OCI-LY3 (cell line): ENCODE measurements around the gene FNDC4.

Experiments used
- H2AFZ ChIP-seq: fragments of 200-600, 300-600 bp; shearing (Covaris generic); 2 replicates; pipeline ENCODE4 v1.6.0; 2014; ENCODE audit warnings: antibody characterized with exemption, low read depth, low read length
- H3K27ac ChIP-seq: fragments of 200-600, 300-600 bp; sonication (generic); 2 replicates; pipeline ENCODE4 v1.5.1; 2014; ENCODE audit warnings: mild to moderate bottlenecking, low read length, moderate library complexity, mixed read lengths
- H3K27me3 ChIP-seq: fragments of 200-600, 300-600 bp; sonication (generic); 2 replicates; pipeline ENCODE4 v1.6.1; 2014; ENCODE audit warnings: low read depth, low read length, mixed read lengths
- H3K36me3 ChIP-seq: fragments of 200-600, 300-600 bp; sonication (generic); replicated peaks from 2 replicates; pipeline ENCODE3; 2014; ENCODE audit warnings: low read depth, low read length, mixed read lengths
- H3K4me1 ChIP-seq: fragments of 300-600, 200-600 bp; sonication (generic); 2 replicates; pipeline ENCODE4 v1.6.1; 2014; ENCODE audit warnings: low read length, mixed read lengths
- H3K4me2 ChIP-seq: fragments of 200-600, 300-600 bp; sonication (generic); 2 replicates; pipeline ENCODE4 v1.6.1; 2014; ENCODE audit warnings: low read length, mixed read lengths
- H3K4me3 ChIP-seq: fragments of 300-600, 200-600 bp; sonication (generic); 2 replicates; pipeline ENCODE4 v1.5.1; 2014; ENCODE audit warnings: antibody characterized with exemption, mild to moderate bottlenecking, low read length, moderate library complexity
- H3K79me2 ChIP-seq: fragments of 300-600, 200-600 bp; shearing (Covaris generic); 2 replicates; pipeline ENCODE4 v1.6.1; 2014; ENCODE audit warnings: mild to moderate bottlenecking, low read length, mixed read lengths
- H3K9ac ChIP-seq: fragments of 300-600, 200-600 bp; shearing (Covaris generic); 2 replicates; pipeline ENCODE4 v1.6.0; 2014; ENCODE audit warnings: mild to moderate bottlenecking, low read length, moderate library complexity
- H3K9me3 ChIP-seq: fragments of 200-600, 300-600 bp; shearing (Covaris generic); 2 replicates; pipeline ENCODE4 v1.6.1; 2014; ENCODE audit warnings: low read length, mixed read lengths; ENCODE audit not compliant: insufficient read depth
- H4K20me1 ChIP-seq: fragments of 200-600, 300-600 bp; sonication (generic); 2 replicates; pipeline ENCODE4 v1.6.1; 2016; ENCODE audit warnings: low read length, mixed read lengths; ENCODE audit not compliant: insufficient read depth
- EZH2phosphoT487 ChIP-seq: fragments of 200-600 bp; shearing (Covaris generic); IDR thresholded peaks from 2 replicates; pipeline ENCODE4 v1.6.1; 2018; ENCODE audit warnings: antibody characterized with exemption, mixed run types, low read depth
- TF ChIP-seq, protein P1 (sequence below): fragments of 200-600, 300-600 bp; sonication (generic); IDR thresholded peaks from 2 replicates; pipeline ENCODE4 v1.5.1; 2014; ENCODE audit warnings: antibody characterized with exemption, low read length, low read depth

FNDC4 gene

DNA sequence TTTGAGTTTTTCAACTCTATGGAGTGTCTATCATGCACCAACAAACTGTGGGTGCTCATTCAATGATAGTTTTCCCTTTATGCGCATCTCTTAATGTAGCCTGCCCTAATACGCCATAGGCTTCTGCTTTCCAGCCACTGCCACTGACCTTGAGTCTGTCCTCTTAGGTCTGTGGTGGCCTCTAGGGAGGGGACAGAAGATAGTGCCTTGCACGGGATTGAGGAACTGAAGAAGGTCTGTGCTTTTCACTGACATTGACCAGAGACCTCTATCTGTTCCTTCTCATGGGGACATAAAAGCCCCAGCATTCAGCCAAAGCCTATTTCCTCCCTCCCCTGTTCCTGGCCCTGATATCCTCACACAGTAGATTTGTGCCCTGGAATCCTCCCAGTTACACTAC is 4.0 kb upstream of the FNDC4 start:
- Histone ChIP-seq H3K9me3 (no peaks in the 10 kb centered on the region), H3K27me3 (0 out of 2 replicates have a peak, but pooled peaks cover 4% of the 10 kb centered on the region), H3K79me2 (no peaks in the 10 kb centered on the region), H3K36me3 (no peaks in the 10 kb centered on the region), H3K27ac (no peak overlapping the region), H3K4me1 (peaks cover 7% of the 10 kb centered on the region; the same call in 1 of the 2 replicates), H3K4me2 (no peak overlapping the region), H2AFZ (no peak overlapping the region), H3K4me3 (no peak overlapping the region), H3K9ac (no peak overlapping the region), H4K20me1 (no peaks in the 10 kb centered on the region)
- TF ChIP-seq EZH2phosphoT487, result no peak
- TF ChIP-seq, protein P1, sequence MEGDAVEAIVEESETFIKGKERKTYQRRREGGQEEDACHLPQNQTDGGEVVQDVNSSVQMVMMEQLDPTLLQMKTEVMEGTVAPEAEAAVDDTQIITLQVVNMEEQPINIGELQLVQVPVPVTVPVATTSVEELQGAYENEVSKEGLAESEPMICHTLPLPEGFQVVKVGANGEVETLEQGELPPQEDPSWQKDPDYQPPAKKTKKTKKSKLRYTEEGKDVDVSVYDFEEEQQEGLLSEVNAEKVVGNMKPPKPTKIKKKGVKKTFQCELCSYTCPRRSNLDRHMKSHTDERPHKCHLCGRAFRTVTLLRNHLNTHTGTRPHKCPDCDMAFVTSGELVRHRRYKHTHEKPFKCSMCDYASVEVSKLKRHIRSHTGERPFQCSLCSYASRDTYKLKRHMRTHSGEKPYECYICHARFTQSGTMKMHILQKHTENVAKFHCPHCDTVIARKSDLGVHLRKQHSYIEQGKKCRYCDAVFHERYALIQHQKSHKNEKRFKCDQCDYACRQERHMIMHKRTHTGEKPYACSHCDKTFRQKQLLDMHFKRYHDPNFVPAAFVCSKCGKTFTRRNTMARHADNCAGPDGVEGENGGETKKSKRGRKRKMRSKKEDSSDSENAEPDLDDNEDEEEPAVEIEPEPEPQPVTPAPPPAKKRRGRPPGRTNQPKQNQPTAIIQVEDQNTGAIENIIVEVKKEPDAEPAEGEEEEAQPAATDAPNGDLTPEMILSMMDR, result no peak

DNA sequence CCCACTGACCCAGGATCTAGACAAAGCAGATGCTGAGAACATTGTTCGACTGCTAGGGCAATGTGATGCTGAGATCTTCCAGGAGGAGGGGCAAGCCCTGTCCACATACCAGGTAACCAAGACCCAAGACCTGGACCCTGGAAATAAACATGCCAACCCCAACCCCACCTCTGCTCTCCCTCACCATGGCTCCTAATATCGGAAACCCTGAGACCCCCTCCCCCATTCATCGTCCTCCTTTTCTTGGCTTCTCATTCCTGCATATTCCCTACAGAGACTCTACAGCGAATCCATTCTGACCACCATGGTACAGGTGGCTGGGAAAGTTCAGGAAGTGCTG is 2.3 kb upstream of the FNDC4 start:
- Histone ChIP-seq H3K27ac (no peak overlapping the region), H4K20me1 (no peaks in the 10 kb centered on the region), H3K9me3 (no peaks in the 10 kb centered on the region), H3K36me3 (no peaks in the 10 kb centered on the region), H2AFZ (no peak overlapping the region), H3K4me2 (no peak overlapping the region), H3K79me2 (no peaks in the 10 kb centered on the region), H3K4me1 (peaks cover 7% of the 10 kb centered on the region; the same call in 1 of the 2 replicates), H3K9ac (no peak overlapping the region), H3K4me3 (no peak overlapping the region), H3K27me3 (0 out of 2 replicates have a peak, but pooled peaks cover 4% of the 10 kb centered on the region)
- TF ChIP-seq, protein P1, result no peak
- TF ChIP-seq EZH2phosphoT487, result no peak

DNA sequence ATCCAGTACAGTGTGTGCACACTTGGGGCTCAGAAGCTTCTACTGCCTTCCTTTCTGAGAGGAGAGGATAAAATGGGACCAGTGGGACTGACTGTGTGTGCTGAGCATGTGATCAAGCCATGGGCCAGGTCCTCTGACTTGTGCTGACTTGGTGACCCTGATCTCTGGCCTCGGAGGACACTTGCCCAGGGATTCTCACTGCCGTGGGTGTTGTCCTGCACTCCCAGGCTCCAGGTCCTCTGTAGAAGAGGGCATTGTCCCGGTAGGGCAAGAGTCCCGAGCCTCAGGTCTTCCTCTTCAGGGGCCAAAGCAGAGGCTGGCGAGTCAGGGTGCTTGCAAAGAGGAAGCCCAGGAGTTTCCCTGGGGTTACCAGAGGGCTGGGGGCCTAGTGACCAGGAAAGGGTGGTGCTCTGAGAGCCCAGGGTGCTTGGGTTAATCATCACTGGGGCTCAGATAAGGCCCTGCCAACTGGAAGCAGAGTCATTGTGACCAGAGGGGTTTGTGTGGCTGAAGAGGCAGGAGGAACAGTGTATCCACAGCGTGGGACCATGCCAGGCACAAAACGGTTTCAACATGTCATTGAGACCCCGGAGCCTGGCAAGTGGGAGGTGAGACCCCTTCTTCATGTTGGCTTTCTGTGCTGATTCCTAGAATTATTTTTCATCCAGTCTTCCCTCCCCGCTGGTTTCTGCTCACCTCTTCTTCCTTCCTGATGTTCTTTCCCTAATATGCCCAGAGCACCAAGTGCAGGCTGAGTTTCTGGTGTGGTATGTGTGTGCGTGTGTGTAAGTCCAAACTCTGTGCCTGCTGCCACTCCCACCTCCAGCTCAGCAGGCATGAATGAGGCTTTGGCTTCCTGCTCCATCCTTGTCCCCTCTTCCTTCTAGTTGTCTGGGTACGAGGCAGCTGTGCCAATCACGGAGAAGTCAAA is 1.6 kb upstream of the FNDC4 start, which contains the start of gene GCKR:
Gene GCKR (plus strand): TSS at position 483 of the 931 bp plus-strand sequence. CDS start 66 bp downstream, at position 549.
- Histone ChIP-seq H3K79me2 (no peaks in the 10 kb centered on the region), H3K4me2 (no peak within 1 kb of the TSS), H3K9me3 (no peaks in the 10 kb centered on the region), H3K9ac (no peak within 1 kb of the TSS), H4K20me1 (no peaks in the 10 kb centered on the region), H3K27ac (no peak within 1 kb of the TSS), H3K4me1 (peaks cover under 1% of the 10 kb centered on the region; the same call in 1 of the 2 replicates), H3K27me3 (0 out of 2 replicates have a peak, but pooled peaks cover 4% of the 10 kb centered on the region), H3K36me3 (no peaks in the 10 kb centered on the region), H2AFZ (no peak within 1 kb of the TSS), H3K4me3 (no peak within 1 kb of the TSS)
- TF ChIP-seq, protein P1, result no peak
- no peak for TF ChIP-seq EZH2phosphoT487

DNA sequence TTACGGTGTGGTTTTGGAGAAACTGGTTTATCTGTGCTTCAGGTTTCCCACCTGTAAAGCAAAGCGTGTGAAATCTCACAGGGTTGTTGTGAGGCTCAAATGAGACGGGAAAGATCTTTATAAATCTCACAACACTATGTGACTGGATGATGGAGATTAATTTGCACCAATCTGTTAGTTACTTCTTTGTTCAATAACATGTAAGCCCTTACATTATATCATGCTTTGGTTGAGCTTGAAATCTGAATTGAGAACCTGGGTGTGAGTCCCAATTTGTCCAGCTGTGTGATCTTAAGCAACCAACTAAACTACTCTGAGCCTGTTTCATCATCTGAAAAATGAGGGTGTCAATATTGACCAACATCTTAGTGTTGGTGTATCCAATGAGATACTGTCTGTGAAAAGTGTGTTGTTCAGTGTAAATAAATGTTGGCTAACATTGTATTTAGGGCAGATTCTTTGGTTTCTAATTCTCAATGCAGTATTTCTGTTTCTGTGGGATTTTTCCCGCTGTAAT is 898 bp upstream of the FNDC4 start:
- TF ChIP-seq, protein P1, result no peak
- no peak for TF ChIP-seq EZH2phosphoT487
- Histone ChIP-seq H3K27me3 (0 out of 2 replicates have a peak, but pooled peaks cover 4% of the 10 kb centered on the region), H3K79me2 (no peaks in the 10 kb centered on the region), H3K27ac (no peak overlapping the region), H3K36me3 (no peaks in the 10 kb centered on the region), H3K4me1 (no peaks in the 10 kb centered on the region), H4K20me1 (no peaks in the 10 kb centered on the region), H2AFZ (no peak overlapping the region), H3K9me3 (no peaks in the 10 kb centered on the region), H3K4me3 (no peak overlapping the region), H3K9ac (no peak overlapping the region), H3K4me2 (no peak overlapping the region)
